Loucy (cell line): ENCODE measurements around the gene ZNF384.

ENCODE experiments used
- EZH2phosphoT487 ChIP-seq: fragments of 200-600 bp; IDR thresholded peaks from 2 replicates; pipeline ENCODE4 v1.6.1; 2018; ENCODE audit warnings: antibody characterized with exemption, mild to moderate bottlenecking, moderate library complexity, borderline replicate concordance
- TF ChIP-seq, protein P1 (sequence below): fragments of 200-600 bp; sonication (generic); conservative IDR thresholded peaks from 2 replicates; pipeline ENCODE4 v1.5.1; 2014; ENCODE audit warnings: mild to moderate bottlenecking, antibody characterized with exemption, low read length

DNA sequence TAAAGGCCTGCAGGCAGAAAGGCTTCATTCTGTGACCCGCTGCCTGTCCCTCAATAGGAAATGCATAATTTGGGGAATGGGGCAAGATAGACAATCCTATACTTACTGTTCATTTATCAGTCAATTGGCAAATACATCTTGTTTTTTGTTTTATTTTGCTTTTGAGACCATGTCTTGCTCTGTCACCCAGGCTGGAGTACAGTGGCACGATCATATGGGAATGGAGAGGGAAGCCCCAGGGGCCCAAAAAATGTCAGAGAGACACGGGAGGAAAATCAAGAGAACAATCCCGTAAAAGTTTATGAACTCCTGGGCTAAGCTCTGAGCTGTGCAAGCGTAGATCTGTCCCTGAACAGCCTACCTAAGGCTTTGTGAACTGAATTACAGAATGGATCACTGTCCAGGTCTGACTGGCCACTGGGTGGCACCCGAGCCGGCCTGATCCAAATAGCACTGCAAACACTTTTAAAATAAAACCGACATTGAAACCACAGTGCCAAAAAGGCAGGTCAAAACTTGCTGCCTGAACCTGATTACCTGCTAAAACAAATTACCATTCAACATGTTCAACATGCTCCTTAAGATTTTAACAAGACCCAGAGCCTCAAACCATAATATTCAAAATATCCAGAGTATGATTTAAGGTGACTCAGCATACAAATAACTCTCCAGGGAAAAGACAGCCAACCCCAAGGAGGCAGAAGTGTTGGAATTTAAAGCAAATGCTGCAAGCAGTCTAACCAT lies 46.4 kb upstream of the ZNF384 start:
- TF ChIP-seq, protein P1, sequence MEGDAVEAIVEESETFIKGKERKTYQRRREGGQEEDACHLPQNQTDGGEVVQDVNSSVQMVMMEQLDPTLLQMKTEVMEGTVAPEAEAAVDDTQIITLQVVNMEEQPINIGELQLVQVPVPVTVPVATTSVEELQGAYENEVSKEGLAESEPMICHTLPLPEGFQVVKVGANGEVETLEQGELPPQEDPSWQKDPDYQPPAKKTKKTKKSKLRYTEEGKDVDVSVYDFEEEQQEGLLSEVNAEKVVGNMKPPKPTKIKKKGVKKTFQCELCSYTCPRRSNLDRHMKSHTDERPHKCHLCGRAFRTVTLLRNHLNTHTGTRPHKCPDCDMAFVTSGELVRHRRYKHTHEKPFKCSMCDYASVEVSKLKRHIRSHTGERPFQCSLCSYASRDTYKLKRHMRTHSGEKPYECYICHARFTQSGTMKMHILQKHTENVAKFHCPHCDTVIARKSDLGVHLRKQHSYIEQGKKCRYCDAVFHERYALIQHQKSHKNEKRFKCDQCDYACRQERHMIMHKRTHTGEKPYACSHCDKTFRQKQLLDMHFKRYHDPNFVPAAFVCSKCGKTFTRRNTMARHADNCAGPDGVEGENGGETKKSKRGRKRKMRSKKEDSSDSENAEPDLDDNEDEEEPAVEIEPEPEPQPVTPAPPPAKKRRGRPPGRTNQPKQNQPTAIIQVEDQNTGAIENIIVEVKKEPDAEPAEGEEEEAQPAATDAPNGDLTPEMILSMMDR, result peak; percentile 83
- TF ChIP-seq EZH2phosphoT487, result no peak
